Activated CD4-positive, alpha-beta T cell treated with anti-CD3 and anti-CD28 coated beads for 4 hours (primary cell): ENCODE results near the gene PHYH.
"Not testable (repeated sequence)": the region's sequence is repeated elsewhere in the genome, so short reads cannot be mapped to it uniquely, and the experiment has no call there.

Source experiments
- DNase-seq, 2 donors: peaks; one replicate each; pipeline ENCODE4 v3.0.0-alpha.2; 2020

Gene PHYH

DNA sequence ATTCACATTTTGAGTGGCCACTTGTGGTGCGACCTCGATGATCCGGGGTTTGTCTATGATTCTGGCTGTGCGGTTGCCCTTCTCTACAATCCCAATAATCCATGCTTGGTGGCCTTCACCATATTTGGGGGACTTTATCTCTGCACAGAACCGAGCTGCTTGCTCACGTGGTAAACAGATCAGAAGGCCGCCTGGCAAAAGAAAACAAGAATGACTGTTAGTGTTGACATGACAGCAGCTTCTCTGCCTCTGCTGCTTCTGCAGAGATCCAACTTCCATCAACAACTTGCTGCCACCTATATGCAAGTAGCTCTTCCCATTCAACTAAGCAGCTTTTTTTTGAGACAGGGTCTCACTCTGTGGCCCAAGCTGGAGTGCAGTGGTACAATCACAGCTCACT lies 19.3 kb upstream of the PHYH start:
- no peak for DNase-seq

DNA sequence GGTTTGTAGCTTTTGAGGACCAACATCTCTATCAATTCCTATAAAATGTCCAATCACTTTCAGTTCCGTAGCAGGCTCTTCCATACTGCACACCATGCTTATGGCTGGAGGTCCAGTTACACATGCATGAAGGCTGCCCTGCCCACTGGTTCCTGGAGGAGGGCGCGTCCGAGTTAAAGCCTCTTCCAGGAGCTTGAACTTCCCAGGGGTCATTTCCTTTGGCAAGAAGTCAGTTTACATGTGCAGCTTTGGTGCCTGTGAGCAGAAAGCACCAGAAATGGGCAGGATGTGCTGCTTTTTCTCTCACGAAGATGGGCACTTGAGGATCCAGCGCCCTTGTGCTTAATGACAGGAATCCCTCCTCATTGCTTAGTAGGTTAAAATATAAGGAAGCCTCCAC lies 17.6 kb upstream of the PHYH start:
- DNase-seq: no peak

DNA sequence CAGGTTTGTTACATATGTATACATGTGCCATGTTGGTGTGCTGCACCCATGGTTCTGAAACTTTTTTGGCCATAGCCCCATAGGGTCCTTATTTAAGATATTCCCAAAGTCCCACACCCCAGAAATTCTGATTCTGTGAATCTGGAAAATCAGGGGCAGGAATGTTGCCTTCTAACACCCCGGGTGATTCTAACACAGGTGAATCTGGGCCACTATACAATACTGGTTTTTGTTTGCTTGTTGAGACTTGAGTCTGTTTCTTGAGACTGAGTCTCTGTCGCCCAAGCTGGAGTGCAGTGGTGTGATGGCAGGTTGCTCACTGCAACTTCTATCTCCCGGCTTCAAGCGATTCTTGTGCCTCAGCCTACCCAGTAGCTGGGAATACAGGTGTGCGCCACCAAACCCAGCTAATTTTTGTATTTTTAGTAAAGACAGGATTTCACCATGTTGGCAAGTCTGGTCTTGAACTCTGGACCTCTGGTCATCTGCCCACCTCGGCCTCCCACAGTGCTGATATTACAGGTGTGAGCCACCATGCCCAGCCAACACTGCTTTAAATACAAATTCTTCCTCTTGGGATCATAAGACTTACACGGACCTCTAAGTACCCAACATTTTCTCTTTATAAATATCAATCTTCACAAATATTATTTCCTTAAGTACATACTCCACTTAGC lies 16.9 kb upstream of the PHYH start:
- no peak for DNase-seq

DNA sequence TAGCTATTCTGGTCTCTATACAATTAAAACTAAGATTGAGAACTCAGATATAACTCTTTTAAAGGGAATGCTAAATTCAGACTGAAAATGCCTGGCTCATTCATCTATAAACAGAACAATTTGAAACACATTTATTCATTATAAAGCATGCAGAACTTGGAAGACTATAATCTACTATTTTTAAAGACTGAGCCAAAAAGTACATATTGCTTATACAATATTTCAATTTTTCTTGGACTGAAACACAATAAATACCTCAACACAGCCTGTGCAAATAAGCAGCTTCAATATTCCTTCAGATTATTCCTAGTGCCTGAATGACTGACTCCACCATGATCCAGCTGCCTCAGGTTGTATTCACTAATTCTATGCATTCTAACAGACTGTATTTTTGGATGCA lies 15.5 kb upstream of the PHYH start:
- no peak for DNase-seq

DNA sequence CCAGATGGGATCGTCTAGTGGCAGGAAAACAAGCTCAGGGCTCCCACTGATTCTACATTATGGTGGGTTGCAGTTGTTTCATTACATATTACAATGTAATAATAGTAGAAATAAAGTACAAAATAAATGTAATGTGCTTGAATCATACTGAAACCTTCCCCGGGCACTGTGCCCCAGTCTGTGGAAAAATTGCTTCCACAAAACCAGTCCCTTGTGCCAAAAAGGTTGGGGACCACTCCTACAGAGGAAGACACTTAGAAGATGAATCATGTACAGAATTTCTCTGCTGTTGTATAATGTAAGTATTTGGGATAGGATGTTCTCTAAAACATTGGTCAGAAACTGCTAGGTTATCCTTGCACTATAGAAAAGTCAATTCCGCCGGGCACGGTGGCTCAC lies 11.3 kb upstream of the PHYH start:
- DNase-seq: no peak

DNA sequence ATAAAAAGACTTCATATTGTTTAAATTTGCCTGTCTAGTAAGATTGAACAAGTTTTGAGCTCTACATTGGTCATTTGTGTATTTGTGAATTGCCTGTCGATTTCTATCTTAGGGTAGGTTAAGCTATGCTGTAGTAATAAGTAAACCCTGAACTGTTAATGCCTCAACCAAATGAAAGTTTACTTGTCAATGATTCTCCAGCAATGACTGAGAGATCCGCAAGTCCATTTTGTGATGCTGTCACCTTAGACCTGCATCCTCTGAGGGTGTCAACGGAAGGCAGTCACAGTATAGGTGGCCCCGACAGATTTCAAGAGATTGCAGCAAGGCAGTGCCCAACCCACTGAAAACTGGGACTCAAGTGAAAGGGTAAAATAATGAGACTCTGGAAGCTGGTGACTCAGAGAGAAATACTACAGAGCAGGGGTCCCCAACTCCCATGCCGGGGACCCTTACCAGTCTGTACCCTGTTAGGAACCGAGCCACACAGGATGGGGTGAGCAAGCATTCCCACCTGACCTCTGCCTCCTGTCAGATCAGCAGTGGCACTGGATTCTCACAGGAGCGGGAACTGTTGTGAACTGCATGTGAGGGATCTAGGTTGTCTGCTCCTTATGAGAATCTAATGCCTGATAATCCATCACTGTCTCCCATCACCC lies 10.8 kb upstream of the PHYH start:
- no peak for DNase-seq

DNA sequence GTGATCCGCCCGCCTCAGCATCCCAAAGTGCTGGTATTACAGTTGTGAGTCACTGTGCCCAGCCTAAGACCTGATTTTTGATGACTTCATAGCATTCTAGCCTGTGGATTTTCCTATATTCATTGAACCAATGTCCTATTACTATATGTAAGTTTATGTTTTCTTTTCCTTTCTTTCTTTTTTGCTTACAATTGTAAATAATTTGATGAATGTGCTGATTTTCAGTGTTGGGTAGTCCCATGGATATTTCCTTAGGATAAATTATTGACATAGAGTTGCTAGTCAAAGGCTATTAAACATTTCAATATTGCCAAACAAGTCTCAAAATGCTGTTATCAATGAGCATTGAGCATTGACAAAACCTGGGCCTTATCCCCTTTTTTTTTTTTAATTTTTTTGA lies 9.9 kb upstream of the PHYH start:
- DNase-seq: no peak

DNA sequence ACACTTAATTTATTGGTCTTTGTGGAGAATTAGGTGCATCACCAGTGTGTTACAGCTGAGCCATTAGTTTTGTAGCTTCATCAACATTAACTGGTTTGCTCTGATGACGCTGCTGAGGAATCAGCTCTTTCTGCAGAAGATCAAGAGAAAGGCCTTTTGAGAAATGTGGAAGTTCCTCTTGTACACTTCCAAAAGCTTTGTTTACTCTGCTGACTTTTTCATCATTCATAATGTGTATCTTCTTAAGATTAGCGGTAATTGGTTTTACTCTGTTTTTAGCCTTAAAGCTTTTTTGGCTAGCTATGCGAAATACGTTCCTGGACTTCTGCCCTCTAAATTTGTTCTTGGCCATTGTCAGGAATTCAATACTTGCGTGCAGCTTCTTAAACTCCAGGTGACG lies 8.2 kb upstream of the PHYH start:
- DNase-seq: no peak

DNA sequence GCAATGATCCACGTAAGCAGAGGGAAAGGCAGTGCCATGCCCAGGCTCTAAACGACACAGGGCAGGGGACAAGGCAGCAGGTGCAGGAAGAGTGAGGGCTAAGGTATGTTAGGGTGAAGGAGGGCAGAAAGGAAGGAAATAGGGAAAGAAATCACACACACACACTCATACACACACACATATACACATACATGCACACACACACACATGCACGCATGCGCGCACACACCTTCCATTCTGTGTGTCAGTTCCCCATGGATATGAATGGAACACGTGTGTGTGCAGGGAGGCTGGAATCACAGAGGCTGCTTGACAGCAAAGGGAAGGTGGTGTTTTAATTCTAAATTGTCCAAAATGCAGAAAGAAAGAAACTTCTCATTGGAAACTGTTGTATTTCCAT lies 6.2 kb upstream of the PHYH start:
- no peak for DNase-seq

DNA sequence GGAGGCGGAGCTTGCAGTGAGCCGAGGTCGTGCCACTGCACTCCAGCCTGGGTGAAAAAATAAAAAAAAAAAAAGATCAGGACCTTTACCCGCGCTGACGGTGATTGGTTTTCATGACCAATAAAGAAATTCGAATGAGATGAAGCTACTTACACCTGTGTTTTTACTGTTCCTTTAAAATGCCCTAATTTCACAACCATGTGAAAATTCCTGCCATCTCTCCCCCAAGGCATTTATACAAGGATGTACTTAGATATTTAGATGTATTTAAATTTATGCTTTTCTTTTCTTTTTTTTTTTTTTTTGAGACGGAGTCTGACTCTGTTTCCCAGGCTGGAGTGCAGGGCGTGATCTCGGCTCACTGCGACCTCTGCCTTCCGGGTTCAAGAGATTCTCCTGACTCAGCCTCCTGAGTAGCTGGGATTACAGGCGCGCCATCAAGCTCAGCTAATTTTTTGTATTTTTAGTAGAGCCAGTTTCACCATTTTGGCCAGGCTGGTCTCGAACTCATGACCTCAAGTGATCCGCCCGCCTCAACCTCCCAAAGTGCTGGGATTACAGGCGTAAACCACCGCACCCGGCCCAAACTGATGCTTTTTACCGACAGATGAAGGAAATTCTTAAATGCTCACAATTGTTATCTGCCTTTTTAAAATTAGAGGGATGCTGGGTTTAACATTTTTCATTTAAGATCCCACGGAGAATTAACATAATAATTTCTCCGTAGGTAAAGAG lies 3.1 kb upstream of the PHYH start:
- DNase-seq: no peak

DNA sequence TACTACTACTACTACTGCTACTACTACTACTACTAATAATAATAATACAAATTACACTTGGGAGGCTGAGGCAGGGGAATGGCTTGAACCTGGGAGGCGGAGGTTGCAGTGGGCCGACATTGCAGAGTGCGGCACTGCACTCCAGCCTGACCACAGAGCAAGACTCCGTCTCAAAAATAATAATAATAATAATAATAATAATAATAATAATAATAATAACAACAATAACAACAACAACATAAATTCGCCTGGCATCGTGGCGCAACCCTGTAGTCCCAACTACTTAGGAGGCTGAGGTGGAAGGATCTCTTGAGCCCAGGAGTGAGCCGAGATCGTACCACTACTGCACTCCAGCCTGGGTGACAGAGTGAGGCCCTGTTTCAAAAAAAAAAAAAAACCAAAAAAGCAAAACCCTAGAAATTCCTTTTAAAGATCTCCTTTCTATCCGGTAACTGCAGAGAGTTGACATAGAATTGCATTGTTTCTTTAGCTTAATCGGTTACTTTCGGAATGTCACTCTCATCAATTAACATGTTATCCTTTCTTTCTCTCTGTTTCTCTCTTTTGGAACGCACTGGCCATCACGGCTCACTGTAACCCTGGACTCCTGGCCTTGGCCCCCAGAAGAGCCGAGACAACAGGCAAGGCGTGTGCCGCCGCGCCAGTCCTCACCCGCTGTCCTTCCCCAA lies 972 bp downstream of the PHYH start:
- no peak for DNase-seq

DNA sequence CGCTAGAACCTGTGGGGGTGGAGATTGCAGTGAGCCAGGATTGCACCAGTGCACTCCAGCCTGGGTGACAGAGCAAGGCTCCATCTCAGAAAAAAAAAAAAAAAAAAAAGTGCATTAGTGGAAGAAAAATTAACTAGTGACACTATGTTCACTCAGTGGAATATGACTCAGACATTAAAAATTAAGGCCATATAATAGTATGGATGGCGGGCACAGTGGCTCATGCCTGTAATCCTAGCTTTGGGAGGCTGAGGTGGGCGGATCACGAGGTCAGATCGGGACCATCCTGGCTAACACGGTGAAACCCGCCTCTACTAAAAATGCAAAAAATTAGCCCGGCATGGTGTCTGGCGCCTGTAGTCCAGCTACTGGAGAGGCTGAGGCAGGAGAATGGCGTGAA lies 3.4 kb downstream of the PHYH start:
- DNase-seq: no peak

DNA sequence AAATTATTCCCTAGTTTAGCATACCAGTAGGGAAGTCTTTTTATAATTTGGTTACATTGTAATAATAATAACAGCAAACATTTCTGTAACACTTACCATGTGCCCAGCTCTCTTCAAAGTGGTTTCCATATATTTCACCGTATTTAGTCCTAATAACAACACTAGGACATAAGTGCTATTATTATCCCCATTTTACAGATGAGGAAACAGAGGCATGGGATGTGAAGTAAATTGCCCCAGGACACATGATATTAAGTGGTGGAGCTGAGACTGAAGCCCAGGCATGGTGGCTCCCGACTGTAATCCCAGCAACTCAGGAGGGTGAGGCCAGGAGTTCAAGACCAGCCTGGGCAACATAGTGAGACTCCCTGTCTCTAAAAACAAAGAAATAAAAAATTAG lies 5.1 kb downstream of the PHYH start:
- no peak for DNase-seq

DNA sequence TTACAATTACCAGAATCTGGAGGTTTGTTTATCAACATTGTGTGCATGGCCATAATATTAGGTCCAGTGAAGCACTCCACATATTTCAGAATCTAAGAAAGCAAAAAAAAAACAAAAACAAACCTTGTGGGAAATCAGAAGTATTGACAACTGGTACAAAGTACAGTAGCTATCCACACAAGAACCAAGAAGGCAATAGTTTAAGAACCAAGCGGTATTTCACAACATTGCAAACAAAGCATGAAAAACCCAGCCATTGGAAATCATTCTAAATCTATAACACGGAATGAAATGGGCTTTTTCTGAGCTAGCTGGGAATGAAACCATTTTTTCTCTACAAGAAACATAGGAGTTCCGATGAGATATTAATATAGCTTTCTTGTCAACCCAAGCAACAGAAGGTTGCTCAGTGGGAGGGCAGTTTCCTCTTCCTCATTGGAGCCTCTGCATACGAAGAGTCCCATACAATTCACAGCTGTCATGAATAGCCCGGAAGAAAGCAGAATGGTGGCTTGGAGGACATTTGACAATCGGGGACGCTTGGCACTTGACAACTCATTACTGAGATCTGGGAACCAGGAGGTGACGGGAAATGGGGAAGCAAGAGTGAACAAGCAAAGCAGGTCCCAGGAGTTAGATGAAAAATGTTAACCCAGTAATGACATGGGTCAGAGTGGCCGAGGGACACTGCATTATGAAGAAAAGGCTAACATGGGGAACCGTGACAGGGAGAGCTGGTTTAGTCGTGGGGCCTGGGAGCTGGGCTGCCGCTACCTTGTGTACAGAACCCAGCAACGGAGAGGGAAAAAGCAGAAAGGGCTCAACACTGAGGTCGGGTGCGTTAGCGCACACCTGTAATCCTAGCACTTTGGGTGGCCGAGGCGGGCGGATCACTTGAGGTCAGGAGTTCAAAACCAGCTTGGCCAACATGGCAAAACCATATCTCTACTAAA lies 7.8 kb downstream of the PHYH start:
- no peak for DNase-seq

DNA sequence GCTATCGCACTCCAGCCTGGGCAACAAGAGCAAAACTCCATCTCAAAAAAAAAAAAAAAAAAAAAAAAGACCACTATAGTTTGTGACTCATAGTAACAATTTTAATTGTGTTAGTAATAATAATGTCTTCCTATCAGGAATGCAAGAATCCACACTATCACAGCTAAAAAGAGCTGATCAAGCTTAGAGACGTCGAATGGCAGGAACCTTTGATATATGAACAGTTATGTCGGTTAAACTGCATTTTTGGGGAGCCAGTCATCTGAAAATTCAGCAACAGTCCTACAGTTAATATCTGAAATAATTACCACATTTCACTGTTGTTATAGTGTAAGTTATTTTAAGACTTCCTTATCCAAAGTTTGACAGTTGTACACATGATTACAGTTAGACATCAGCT lies 8.8 kb downstream of the PHYH start:
- no peak for DNase-seq

DNA sequence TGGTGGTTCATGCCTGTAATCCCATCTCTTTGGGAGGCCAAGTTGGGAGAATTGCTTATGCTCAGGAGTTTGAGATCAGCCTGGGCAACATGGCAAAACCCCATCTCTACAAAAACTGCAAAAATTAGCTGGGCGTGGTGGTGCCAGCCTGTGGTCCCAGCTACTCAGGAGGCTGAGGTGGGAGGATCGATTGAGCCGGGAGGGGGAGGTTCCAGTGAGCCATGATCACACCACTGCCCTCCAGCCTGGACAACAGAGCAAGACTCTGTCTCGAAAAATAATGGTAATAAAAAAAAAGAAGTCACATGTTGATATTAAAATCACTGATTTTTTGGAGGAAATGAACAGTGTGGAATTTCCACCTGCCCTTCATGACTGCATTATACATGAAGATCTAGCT lies 15.8 kb downstream of the PHYH start:
- no peak for DNase-seq

DNA sequence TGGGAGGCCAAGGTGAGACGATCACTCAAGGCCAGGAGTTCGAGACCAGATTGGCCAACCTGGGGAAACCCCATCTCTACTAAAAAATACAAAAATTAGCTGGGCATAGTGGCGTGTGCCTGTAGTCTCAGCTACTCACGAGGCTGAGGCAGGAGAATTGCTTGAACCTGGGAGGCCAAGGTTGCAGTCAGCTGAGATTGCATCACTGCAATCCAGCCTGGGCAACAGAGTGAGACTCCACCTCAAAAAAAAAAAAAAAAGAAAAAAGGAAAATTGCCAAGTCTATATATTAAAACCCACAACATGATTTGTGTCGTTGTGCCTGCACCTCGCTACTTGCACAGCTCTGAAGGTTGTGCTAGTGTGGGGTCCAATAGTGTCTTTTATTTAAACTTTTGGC lies 17.5 kb downstream of the PHYH start:
- DNase-seq: not testable (repeated sequence)

DNA sequence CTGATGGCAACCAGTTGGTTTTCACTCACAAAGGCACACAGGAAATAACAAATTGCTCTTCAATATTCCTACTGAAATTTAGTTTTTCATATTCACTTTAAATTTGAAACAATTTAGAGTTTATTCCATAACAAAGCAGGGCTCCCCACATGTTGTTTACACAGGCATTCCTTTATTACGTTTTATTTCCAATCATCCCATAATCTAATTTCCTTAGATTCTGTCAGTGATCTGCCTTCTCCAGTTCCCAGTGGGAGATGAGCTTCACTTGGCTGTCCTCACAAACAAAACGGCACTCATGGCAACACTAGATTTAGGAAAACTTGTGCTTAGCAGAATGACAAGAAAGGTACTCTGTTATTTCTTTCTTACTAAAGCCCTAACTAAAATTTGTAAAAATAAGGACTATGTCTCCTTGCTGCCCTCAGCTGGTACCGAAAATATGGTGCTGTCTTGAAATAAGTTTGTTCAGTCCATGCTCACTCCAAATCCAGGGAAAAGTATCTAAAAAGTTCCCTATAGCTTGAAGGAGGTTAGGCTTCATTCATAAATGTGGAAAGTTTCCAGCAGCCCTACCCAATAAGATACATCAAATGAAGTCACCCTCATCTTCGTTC lies 23.0 kb downstream of the PHYH start:
- no peak for DNase-seq

DNA sequence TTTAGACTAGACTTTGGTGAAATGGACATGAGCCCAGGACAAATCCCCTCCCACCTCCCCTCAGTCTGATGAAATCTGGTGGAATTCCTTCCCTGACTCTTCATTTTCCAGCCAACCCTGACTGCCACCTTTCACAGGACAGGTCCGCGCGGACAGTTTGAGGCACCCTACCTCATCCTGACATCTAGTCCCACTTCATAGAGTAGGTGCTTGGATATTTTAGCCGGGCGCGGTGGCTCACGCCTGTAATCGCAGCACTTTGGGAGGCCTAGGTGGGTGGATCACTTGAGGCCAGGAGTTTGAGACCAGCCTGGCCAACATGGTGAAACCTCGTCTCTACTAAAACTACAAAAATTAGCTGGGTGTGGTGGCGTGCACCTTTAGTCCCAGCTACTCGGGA lies 23.7 kb downstream of the PHYH start:
- DNase-seq: not testable (repeated sequence)

DNA sequence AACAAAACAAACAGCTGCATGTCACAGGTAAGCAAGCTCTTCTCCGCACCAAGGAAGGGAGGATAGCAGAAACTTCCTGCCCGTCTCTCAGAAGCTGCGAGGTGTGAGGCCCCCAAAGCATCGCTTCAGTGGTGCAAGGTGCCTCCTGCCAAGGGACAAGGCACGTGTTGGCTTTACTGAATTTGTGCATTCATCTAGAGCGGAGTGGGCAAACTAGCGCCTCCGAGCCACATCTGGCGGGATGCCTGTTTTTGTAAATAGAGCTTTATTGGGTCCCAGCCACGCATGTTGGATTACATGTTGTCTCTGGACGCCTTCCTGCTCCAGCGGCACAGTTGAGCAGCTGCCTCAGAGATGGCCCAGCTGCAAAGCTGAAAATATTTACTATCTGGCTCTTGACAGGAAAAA lies 27.7 kb downstream of the PHYH start:
- DNase-seq: no peak

DNA sequence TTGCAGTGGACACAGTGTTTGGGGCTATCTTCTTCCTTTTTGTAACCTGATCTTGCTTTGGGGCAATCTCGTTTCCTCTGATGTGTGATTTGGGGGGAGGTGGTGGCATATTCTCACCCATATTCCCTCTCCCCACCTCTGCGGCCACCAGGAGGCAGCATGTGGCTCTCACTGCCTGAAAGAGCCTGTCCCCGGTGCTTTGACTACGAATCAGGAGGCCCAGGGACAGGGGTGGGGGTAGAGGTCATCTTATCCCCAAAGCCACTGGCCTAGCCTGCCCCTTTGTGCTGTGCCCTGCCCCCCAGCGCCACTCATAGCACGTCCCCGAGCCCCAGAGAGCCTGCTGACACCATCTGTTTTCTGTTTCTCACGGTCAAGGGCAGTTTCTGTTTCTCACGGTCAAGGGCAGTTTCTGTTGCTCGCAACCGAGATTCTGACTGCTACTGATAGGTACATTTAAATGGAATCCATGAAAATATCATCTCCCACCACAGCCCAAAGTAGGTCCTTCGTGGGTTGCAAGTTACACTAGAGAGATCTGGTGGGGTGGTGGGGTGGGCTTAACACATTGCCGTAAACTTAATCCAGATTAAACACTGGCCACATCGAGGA lies 28.2 kb downstream of the PHYH start:
- peak; percentile 42 to 56 for DNase-seq
